Measurements from ENCODE around the gene SPATA20.

DNA sequence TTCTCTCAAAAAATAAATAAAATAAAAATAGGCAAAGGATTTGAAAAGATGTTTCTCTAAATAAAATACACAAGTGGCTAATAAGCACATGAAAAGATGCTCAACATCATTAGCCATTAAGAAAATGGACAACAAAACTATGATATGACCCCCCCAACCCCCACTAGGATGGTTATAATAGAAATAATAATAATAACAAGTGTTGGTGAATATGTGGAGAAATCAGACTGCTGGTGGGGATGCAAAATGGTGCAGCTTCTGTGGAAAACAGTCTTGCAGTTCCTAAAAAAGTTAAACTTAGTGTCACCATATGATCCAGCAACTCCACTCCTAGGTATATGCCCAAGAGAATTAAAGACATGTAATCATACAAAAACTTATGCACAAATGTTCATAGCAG, 47.7 kb upstream of the SPATA20 start:
- TF ChIP-seq POLR2A (IDR thresholded peaks at IDR 0.05; ENCODE audit: low read depth, low read length): no peak
- TF ChIP-seq, protein P1, sequence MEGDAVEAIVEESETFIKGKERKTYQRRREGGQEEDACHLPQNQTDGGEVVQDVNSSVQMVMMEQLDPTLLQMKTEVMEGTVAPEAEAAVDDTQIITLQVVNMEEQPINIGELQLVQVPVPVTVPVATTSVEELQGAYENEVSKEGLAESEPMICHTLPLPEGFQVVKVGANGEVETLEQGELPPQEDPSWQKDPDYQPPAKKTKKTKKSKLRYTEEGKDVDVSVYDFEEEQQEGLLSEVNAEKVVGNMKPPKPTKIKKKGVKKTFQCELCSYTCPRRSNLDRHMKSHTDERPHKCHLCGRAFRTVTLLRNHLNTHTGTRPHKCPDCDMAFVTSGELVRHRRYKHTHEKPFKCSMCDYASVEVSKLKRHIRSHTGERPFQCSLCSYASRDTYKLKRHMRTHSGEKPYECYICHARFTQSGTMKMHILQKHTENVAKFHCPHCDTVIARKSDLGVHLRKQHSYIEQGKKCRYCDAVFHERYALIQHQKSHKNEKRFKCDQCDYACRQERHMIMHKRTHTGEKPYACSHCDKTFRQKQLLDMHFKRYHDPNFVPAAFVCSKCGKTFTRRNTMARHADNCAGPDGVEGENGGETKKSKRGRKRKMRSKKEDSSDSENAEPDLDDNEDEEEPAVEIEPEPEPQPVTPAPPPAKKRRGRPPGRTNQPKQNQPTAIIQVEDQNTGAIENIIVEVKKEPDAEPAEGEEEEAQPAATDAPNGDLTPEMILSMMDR (IDR thresholded peaks at IDR 0.05; ENCODE audit: extremely low read depth in 1 of 2, insufficient read depth in 1 of 2, low read depth in 1 of 2, low read length in 2 of 2): no peak
- no peak for TF ChIP-seq GATA2 (IDR thresholded peaks at IDR 0.05; ENCODE audit: insufficient read depth, insufficient read length, low read depth, low read length)
- TF ChIP-seq POLR2AphosphoS5 (IDR thresholded peaks at IDR 0.05; ENCODE audit: insufficient read depth, low read depth, low read length): no peak
- TF ChIP-seq, protein P2, sequence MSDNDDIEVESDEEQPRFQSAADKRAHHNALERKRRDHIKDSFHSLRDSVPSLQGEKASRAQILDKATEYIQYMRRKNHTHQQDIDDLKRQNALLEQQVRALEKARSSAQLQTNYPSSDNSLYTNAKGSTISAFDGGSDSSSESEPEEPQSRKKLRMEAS (IDR thresholded peaks at IDR 0.05; ENCODE audit: insufficient read depth, insufficient read length): no peak
- TF ChIP-seq EZH2 (IDR thresholded peaks at IDR 0.05; ENCODE audit: borderline replicate concordance, low read depth, low read length, severe bottlenecking): no peak
- TF ChIP-seq FOS (IDR thresholded peaks at IDR 0.05; ENCODE audit: borderline replicate concordance, insufficient read depth, low read length): no peak

All from endothelial cell of umbilical vein (primary cell).